Ascending aorta (tissue), 2 donors: Measurements from ENCODE around the gene DTNB. TPM values are rescaled to one million over a fixed set of nuclear protein-coding genes. Genes with fewer than 3 reads are reported as not detected.

Experiments
- DNase-seq, 2 donors: peaks; one replicate each; pipeline ENCODE4 v3.0.0-alpha.2; 2019; ENCODE audit warnings: low spot score in 2 of 2
- H3K27ac ChIP-seq, 2 donors: fragments of 200-600 bp; sonication (generic); one replicate each; pipeline ENCODE4 v1.5.1; 2016 to 2017; ENCODE audit warnings: mild to moderate bottlenecking in 1 of 2
- H3K27me3 ChIP-seq: fragments of 200-600 bp; sonication (generic); one replicate; pipeline ENCODE4 v1.5.1; 2017
- H3K36me3 ChIP-seq, 2 donors: fragments of 200-600 bp; sonication (generic); one replicate each; pipeline ENCODE4 v1.5.1; 2016
- H3K4me1 ChIP-seq, 2 donors: fragments of 200-600 bp; sonication (generic); one replicate each; pipeline ENCODE4 v1.5.1; 2016 to 2017; ENCODE audit warnings: mild to moderate bottlenecking in 1 of 2
- H3K4me3 ChIP-seq, 2 donors: fragments of 200-600 bp; sonication (generic); one replicate each; pipeline ENCODE4 v1.5.1; 2016 to 2017; ENCODE audit warnings: mild to moderate bottlenecking in 1 of 2
- H3K9me3 ChIP-seq, 2 donors: fragments of 200-600 bp; sonication (generic); one replicate each; pipeline ENCODE4 v1.5.1; 2016
- CTCF ChIP-seq, 3 experiments: fragments of 200-600 bp in 2 of 3; fragments of 450-650 bp in 1 of 3; sonication (generic) in 2 of 3; IDR thresholded peaks; one replicate each; pipeline ENCODE4 v1.5.1; 2016 to 2019; ENCODE audit warnings: antibody characterized with exemption in 3 of 3, mild to moderate bottlenecking in 1 of 3, moderate library complexity in 1 of 3
- intact Hi-C: fragments of 100-400 bp; cut with DNase I; formaldehyde crosslinking; loops from one replicate; pipeline ENCODE4 v1.15.1; 2023
- total RNA-seq: library from RNA; depleted of rRNA; stranded (reverse); fragments of >200 nt; gene quantifications from one replicate; pipeline ENCODE4 v1.1.0, GENCODE V29; 2016

The DTNB gene
- total RNA-seq, 1 donor from 2014 or later: 22.7 TPM

- no peak for TF ChIP-seq CTCF (IDR thresholded peaks at IDR 0.05)
- Histone ChIP-seq H3K27me3 (no peaks in the 10 kb centered on the region), H3K4me3 (no peak overlapping the region), H3K27ac (no peak overlapping the region), H3K9me3 (no peaks in the 10 kb centered on the region), H3K4me1 (no peaks in the 10 kb centered on the region), H3K36me3 (peaks cover 0 to 14% of the 10 kb centered on the region in 2 donors)
- no peak for DNase-seq
- intact Hi-C loops: no loop called here
Observed at GRCh38 chr2:25482341-25482740, 191.0 kb downstream of the DTNB start.

DNA sequence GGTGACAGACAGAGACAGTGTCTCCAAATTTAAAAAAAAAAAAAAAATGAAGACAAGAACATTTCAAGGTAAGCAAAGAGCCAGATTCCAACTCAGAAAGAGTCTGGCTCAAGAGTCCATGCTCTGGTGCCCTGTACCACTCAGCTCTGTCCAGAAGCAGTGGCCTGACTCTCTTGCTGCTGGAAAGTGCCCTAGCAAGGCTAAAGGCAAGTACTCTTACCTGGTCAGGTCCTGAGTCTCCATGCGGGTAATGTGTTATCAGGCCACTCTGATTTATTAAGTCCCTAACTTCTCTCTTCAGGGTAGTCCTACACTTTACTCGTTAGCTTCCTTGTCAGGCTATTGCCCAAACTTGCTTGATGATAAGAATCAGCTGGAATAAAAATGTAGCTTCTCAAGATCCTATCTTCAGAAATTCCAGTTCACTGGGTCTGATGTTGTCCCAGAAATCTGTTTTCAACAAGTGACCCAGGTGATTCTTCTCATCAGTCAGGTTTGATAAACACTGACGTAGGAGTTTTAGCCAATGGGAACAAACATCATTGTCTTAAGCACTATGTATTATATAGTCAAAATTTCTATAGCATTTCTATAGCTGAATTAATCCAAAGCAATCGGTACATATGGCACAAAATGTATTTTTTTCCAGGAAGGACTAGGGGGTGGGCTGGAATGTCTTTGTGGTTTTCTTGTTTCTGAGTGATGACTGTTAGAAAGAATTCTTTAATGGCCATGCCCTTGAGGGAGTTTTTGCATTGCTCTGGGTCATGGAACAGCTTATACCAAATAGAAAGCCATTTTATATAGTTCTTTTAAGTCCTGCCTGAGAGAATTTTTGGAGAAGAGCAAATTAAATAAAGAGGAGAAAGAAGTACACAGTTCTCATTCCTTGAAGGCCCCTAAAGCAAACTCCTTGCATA lies 191.7 kb downstream of the DTNB start:
- no peak for DNase-seq
- peaks cover 0 to 14% of the 10 kb centered on the region in 2 donors for H3K36me3 ChIP-seq
- no peak overlapping the region for H3K27ac ChIP-seq
- TF ChIP-seq CTCF (IDR thresholded peaks at IDR 0.05): no peak
- H3K4me3 ChIP-seq: no peak overlapping the region
- H3K9me3 ChIP-seq: peaks cover 0 to under 1% of the 10 kb centered on the region in 2 donors
- intact Hi-C loops: no loop called here
- H3K27me3 ChIP-seq: no peaks in the 10 kb centered on the region
- no peaks in the 10 kb centered on the region for H3K4me1 ChIP-seq

DNA sequence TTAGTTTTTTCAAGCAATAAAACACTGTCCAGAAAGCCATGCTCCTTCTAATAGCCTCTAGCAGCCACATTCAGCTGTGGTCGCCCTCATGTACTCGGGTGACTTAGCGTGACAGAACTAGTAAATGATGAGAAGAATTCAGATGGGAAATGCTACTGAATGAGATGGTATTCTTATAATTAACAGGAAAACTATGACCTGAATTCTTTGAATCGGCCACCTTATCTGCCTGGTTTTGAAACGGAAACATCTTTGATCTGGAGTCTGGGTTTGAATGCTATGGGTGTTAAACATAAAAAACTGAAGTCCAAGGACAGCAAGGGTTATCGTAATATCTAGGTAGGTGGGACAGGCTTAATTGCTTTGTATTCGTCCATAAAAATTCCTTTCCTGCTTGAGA lies 192.8 kb downstream of the DTNB start:
- H3K27me3 ChIP-seq: no peaks in the 10 kb centered on the region
- TF ChIP-seq CTCF (IDR thresholded peaks at IDR 0.05): no peak
- H3K9me3 ChIP-seq: peaks cover 0 to 11% of the 10 kb centered on the region in 2 donors
- no peaks in the 10 kb centered on the region for H3K4me1 ChIP-seq
- DNase-seq: no peak
- intact Hi-C loops: no loop called here
- H3K4me3 ChIP-seq: no peak overlapping the region
- H3K36me3 ChIP-seq: peaks cover 0 to 14% of the 10 kb centered on the region in 2 donors
- H3K27ac ChIP-seq: no peak overlapping the region

DNA sequence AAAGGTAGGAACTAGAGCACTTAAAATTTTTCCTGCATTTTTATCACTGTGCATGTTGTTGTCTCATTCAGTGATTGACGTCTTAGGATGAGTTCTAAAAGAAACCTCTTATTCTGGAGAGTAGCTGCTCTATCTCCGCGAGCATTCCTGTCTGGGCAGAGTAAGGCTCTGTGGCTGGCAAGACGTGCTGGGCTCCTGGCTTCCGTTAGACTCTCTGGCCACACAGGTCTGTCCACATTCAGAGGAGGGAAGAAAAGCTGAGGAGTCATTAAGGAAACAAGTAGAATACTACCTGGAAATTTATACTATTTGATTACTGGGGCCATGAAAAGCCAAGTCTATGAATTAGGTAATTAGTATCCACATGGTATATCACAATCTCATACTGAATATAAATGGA lies 193.6 kb downstream of the DTNB start:
- Histone ChIP-seq H3K4me1 (no peaks in the 10 kb centered on the region), H3K36me3 (peaks cover 0 to 14% of the 10 kb centered on the region in 2 donors), H3K9me3 (peaks cover 0 to 15% of the 10 kb centered on the region in 2 donors), H3K27ac (no peak overlapping the region), H3K4me3 (no peak overlapping the region), H3K27me3 (no peaks in the 10 kb centered on the region)
- intact Hi-C loops: no loop called here
- DNase-seq: no peak
- TF ChIP-seq CTCF (IDR thresholded peaks at IDR 0.05): no peak

DNA sequence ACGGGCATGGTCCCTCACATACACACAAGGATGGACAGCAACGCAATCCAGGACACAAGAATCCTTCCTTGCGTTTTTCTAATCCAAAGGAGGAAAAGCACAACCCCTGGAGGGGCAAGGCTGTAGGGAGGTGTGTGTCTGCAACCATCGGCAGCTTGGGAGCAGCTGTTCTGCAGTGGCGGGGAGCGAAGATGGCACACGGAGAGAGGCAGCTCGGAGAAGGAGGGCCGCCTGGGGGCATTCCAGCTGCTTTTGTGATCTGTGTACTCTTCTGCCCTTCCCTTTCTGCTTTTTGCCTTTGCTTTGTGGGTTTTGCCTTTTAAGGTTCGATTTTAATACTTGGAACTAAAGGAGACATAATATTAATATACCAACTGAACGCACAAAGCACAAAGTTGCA lies 194.6 kb downstream of the DTNB start:
- H3K9me3 ChIP-seq: peaks cover 0 to 15% of the 10 kb centered on the region in 2 donors
- intact Hi-C loops: no loop called here
- no peak overlapping the region for H3K27ac ChIP-seq
- no peaks in the 10 kb centered on the region for H3K27me3 ChIP-seq
- H3K4me3 ChIP-seq: no peak overlapping the region
- peaks cover 0 to 14% of the 10 kb centered on the region in 2 donors for H3K36me3 ChIP-seq
- TF ChIP-seq CTCF (IDR thresholded peaks at IDR 0.05): no peak
- DNase-seq: no peak
- H3K4me1 ChIP-seq: no peaks in the 10 kb centered on the region
